CD4-positive, alpha-beta T cell treated with Interleukin-15 for 1 hour (primary cell): Measurements from ENCODE around the gene CAMK1D.

Experiments used
- DNase-seq: peaks from one replicate; pipeline ENCODE4 v3.0.0-alpha.2; 2020

Gene CAMK1D

DNA sequence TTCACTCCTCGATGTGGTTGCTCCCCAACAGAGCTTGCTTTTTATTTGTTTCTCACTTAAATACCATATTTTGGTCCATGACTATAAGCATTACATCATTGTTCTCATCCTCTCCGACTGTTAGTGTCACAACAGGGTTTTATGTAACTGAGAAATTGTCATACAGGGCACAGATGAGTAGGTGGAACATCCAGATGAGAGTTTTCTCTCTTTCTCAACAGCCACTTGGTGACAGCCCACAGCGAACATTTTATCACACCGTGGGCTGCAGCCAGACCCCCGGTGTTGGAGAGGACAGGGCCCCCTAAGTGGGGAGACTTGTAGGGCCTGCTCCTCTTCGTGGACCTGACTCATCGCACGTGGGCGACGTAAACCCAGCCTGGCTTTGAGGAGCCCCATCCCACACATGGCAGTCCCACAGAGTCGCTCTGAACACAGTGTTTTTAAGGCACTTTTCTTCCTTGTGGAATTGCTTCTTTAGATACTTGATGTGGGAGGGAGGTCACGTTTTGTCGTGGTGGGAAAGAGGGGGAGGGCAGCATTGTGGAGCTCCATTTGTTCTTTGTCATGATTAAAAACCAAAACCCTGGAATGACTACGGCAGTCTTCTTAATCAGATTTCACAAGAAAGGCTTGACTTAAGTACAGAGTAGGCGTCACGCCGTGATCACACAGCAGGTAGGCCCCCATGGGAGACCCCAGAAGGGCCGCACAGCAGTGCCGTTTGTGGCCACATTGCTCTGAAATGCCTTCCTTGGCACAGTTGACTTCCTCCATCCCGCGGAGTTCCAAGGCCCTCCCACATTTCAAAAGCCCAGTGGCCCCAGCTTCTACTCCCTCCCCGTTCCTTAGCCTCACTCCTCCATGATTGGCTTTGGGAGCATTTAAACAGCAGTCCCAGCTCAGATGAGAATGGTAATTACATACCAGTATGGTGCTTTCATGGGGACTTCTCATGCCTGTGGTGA lies 431.6 kb downstream of the CAMK1D start:
- DNase-seq, result no peak

DNA sequence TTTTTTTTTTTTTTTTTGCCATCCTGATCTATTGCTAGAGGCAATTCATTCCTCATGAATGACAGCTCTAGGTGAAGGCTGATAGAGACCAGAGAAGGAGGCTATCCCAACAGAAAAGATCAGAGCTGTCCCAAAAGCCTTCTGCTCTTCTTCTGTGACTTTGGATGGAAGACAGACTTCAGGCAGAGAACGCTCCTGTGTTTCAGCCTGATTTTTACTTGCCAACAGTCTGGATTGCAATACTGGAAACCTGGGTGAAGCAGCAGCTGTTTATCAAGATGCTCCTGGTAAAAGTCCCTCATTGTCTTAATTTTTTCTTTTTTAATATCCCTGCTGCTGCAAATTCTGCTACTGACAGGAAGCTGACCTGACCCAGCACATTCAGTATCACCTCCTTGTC lies 432.6 kb downstream of the CAMK1D start:
- no peak for DNase-seq

DNA sequence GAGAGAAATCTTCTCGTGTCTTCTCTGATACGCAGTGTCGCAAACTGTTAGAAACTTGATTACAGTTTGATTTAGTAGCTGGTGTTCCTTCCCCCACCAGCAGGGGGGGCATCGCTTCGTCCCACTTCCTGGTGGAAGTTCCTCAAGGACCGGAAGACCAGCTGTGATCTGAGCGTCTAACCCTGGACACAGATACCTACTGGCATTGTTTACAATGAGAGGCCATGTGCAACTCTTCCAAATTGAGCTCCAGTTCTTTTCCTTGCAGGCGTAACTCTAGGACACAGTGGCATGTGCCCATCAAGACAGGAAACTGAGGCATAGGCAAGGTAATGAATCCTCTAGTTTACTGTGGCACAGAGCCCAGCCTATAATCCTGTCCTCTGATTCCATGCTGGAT lies 433.2 kb downstream of the CAMK1D start:
- DNase-seq, result no peak

DNA sequence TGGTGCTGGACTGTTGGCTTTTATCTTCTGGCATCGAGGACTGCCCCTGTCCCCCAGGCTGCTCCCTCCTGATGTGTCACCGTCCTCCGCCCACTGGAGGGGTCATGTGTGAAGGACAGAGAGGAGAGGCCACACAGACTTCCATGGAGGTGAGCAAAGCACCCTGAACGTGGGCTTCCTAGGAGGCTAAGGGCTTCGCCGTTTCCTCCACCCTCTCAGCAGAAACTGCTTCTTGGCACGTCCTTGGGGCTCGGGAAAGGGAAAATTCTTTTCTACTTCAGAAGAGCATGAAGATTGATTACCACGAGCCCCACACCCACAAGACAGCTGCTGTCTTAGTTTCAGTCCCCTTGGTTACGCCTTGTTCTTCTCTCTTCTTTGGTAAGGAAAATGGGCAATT lies 433.9 kb downstream of the CAMK1D start:
- DNase-seq, result no peak

DNA sequence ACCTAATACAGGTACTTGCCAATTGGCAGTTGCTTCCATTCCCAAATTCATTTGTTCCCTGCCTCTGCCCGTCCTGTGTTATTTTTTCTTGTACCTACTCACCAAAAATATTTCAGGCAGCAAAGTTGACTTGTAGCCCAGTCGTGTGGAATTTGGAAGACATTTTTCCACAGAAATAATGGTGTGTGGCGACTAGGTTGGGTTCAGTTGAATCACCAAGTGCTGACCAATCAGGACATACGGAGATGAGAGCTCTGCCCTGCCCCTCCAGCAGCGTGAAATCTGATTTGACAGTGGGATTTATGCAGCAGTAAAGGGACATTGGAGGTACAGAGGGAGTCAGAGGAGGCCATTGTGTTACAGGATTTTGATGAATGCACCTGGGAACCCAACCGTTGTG lies 435.3 kb downstream of the CAMK1D start:
- DNase-seq, result no peak

DNA sequence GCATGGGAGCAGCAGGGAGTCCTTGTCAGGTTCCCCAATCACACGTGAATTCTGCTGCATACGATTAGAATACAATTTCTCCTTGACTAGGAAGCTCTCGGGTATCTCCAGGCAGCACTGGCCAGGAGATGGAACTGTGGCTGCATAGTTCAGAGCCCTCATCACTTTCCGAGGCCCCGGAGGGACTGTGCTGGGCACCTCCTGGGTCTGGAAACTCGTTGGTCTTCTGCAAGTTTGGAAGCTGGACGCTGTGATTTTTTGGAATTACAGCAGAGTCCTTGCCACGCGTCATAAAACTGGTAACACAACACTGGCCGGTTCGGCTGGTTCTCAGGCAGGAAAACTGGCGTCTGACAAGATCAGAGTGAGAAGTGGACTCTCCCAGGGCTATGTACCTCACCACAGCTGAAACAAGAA lies 436.1 kb downstream of the CAMK1D start:
- DNase-seq, result no peak

DNA sequence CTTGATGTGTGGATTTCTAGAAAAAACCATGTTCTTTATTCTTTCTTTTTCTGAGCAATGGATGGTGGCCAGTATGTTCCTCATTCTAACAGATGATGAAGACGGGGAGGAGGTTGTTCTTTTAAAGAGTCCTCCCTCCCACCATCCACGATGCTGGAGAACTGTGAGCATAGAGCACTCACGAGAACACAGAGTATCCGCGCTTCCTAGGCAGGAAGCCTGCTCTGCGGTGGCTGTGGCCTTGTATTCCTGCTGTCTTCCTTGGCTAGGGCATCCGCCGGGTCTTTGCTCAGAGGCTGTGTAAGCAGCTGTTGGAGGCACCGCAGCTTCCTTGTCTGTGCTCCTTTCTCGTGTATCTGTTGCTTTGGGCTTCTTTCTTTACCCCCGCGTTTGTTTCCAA lies 437.9 kb downstream of the CAMK1D start:
- no peak for DNase-seq

DNA sequence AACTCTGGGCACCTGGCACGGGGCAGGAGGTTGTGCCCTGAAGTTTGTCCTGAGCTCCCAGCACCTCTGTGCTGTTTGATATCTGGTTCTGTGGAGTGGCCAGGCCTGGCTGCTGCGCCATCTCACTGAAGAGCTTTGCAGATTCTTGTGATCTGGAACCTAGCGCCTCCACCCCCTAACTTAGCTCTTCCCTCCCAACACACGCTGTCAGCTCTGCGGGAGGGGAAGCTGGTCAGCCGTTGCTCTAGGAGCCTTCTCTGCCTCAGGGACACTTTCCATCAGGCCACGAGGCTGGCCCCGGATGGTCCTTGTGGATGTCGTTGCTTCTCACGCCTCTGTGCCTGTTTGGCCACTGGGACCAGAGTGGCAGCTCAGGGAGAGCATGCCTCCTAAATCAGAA lies 438.9 kb downstream of the CAMK1D start:
- no peak for DNase-seq

DNA sequence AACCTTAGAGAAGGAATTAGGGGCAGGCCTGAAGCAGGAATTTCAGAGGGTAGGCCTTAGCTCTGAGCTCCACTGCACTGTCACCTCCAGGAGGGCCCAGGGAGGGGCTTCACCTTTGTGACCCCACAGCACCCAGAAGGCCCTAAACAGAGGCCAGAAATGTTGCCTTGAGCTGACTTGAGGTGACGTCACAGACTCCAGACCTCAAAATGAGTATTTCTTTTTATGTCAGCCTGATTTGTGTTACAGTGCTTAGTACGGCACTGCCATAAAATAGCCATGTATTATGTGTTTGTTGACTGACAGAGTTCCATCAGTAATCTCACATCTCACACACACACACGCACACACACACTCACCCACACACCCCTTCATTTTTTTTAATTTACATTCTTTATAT lies 440.9 kb downstream of the CAMK1D start:
- no peak for DNase-seq

DNA sequence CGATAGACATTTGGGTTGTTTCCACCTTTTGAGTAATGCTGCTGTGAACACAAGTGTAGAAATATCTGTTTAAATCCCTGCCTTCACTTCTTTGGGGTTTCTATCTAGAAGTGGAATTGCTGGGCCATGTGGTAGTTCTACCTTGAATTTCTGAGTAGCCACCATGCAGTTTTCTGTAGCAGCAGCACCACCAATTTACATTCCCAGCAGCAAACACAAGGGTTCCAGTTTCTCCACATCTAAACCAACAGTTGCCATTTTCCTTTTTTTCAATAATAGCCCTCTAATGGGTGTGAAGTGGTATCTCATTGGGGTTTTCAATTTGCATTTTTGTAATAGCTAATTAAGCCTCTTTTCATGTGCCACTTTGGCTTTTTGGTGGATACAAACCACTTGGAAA lies 442.4 kb downstream of the CAMK1D start:
- DNase-seq, result no peak

DNA sequence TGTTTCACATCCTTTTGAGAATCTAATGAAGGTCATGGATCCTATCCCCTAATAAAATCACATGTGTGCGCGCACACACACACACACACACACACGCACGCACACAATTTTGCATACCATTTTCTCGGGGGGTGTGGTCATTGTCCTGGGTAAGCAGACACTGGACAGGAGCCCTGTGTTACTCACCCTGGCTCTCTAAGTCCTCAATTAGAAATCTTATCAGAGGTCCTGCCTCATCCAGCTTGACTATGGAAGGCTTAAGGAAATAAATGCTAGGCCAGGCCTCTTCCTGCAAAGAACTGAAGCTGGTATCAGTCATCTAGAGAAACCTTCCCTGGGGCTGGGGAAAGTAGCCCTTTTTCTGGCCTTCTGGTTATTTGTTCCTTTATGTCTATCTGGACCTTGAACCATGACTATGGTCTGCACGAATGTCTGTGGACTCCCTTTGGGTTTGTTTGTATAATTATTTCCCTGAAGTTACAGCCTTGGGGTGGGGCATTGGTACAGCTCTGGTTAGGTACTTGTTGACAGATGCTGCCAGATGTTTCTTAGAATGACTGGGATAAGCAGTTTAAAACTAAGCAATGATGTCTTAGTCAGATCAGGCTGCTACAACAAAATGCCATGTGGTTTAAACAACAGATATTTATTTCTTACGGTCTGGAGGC lies 443.7 kb downstream of the CAMK1D start:
- no peak for DNase-seq

DNA sequence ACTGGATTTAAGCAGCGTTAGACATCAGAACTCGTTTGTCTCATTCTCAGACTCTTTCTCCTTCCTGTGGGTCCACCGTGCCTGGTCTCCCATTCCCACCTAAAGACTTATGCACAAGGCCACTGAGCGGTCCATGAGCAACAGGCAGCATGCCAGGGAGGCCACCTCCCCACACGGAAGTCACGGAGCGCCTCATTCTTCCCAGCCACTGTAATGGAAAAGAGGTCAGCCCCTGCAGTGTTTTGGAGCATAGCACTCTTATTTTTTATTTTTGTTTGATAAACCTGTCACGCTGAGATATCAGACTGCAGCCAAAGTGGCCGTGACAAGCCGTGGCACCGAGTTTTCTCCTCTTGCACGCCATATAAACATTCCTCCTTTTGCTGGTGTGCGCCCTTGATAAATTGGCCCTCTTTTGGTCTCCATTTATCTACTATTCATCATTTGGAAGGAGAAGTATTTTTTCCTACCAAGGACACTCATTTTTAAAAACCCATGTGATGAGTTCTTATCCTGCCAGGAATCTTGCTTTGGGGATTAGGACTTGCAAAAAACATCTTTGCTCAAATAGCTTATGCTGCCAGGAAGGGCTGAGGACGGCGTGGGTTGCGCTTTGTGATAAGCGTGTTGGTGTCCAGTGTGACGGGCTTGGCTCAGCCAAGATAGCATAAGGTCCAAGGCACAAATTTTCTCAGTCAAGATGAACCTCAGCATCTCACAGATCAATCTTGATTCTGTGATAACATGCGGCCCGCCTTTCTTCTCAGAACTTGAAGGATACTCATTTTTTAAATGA lies 446.2 kb downstream of the CAMK1D start:
- DNase-seq, result no peak

DNA sequence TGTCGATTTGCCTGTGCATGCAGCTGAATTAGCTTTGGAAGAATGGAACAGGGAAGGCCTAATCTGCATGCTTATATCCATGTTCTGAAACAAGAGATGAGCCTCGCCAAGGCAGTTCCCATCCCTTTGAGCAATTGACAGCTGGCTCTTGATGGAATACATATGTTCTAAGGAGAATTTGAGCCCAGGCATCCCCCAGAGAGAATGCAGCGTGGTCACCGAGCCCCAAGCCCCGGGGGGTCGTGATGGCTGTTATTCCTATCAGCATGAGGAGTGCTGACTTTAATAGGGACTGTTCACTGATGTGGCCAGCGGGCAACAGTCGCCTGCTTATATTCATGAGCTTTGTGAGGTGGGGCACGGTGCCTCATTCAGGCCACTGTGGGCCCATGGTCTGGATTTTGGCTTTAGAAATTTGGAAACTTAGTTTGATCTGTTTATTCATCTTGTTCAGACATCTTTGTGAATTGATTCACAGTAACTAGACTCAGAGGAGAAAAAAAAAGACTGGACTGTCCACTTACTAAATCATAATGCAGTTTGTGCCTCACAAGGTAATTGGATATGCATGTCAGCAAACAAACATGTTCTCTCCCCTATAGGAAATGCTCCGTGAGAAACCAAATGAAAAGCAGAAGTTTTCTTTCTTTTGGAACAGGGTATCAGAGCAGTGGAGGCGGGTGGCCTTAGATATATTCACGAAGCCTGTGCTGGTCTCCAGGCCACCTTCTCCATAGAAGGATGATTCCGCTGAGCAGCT lies 447.2 kb downstream of the CAMK1D start:
- no peak for DNase-seq

DNA sequence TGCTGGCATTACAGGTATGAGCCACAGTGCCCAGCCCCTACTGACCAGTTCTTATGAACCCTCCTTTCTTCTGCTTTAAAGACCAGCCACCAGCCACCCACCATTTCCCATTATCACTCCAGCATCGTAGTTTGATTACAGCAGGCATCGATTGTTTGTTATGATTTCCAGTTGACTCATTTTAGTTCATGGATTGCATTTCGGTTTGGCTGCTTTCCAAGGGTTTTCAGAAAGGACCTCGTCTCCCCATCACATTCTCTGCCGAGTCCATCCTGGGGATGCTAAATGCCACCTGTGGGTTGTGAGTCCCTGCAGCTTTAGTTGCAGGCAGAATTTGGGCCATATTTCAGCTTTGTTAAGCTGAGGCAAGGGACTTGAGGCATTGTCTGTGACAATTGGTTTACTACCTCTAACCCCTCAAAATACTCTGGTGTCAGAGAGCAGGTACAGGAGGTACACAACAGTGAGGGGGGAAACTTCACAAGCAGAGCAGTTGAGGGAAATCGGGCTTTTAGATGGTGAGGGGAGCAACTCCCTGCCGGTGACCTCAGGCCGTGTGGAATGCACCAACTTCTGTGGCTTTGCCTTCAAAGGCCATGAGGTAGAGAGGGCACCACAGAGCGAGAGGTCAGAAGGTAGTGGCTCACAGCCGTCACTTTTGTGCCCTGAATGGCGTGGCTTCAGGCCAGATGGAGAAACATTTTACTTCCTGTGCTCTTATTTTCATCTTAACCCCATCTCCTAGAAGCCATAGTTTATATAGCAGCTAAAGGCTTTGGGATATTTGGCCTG lies 448.3 kb downstream of the CAMK1D start:
- DNase-seq, result no peak

DNA sequence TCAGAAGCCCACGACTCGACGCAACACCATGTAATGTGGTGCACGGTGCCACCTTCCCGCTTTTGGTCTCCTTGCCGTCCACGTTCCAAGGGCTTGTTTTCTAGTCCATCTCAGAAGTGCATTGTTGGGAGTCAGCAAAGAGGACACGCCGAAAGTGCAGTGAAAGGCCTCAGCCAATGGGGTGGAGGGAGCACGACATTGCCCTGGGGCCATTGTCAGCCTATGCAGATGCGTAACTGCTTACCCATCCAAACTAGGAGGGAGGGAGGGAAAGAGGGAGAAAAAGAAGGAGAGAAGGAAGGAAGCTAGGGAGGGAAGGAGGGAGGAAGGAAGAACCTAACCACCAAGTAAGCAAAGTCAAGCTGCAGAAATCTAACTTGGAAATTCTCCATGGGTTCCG lies 449.8 kb downstream of the CAMK1D start:
- no peak for DNase-seq

DNA sequence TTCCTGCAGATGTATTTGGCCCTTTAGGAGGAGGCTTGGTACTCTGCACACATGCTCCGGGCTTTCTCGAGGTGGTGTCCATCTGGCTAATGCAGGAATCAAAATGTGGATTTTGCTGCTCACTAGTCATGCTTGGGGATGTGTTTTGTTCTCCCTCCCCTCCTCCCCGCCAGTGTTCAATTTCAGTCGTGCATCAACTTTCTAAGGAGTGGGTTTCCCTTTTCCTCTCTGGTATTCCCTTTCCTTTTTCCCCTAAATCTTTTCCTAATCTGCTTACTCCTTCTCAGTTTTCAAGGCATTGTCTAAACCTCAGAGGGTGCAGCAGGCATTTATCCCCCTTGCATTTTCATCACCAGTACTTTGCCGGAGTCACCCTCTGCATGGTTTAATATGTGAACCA lies 450.4 kb downstream of the CAMK1D start:
- no peak for DNase-seq

DNA sequence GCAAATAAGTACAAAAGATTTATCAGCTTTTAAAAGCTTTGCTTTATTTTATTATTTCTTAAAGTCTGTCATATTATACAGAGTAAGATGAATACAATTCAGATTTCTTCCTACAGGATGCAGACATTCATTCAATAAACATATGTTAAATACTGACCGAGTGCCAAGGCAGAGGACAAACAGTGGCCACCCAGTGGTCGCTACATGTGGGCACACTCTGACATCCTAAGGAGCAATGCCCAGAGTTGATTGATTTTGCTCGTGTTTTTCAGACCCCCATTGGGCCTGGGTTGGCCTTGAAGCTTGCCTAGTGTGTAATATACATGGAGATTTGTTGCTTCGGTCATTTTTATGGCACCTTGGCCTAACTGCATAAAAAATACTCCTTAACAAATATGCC lies 451.0 kb downstream of the CAMK1D start:
- no peak for DNase-seq

DNA sequence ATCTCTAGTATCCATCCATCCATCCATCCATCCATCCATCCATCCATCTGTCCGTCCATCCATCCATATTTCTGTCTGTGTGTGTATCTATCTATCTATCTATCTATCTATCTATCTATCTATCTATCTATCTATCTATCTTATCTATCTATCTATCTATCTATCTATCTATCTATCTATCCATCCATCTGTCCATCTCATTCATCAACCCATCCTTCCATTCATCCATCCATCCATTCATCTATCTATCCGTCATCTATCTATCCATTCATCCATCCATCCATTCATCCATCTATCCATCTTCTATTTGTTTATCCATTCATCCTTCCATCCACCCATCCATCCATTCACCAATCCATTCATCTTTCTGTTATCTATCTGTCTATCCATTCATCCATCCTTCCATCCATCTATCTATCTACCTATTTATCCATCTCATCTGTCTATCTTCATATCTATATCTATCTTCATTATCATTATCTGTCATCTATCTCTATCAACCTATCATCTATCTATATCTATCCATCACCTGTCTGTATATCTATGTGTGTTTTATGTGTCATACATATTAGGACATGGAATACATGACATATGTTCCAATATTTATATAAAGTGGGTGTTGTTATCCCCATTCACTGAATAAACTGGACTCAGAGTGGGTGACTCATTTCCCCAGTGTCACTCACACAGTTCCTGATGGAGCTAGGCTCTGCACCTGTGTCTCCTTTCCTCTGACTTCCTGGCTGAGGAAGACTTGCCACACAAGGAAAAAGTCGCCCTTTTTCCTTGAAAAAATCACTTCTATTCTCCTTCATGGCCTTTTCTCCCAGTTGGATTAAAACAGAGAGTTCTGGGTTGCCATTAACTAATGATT lies 452.1 kb downstream of the CAMK1D start:
- DNase-seq, result no peak

DNA sequence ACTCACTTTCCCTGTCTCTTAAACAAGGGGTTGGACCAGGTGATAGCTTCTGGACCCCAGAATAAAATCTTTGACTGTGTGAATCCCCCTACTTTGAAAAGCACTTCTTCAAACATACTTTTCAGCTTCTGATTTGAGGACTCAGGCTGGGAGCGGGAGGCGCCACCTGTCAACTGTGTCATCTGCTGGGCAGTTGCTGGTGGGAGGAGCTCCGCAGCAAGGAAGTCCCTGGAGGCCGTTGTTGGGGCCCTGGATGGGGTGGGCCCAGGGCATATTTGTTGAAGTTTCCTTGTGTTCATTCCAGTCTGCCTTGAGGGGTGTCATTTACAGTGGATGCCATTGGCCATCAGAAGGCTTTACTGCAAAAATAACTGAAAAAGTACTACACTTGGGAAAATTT lies 454.4 kb downstream of the CAMK1D start:
- DNase-seq, result no peak

DNA sequence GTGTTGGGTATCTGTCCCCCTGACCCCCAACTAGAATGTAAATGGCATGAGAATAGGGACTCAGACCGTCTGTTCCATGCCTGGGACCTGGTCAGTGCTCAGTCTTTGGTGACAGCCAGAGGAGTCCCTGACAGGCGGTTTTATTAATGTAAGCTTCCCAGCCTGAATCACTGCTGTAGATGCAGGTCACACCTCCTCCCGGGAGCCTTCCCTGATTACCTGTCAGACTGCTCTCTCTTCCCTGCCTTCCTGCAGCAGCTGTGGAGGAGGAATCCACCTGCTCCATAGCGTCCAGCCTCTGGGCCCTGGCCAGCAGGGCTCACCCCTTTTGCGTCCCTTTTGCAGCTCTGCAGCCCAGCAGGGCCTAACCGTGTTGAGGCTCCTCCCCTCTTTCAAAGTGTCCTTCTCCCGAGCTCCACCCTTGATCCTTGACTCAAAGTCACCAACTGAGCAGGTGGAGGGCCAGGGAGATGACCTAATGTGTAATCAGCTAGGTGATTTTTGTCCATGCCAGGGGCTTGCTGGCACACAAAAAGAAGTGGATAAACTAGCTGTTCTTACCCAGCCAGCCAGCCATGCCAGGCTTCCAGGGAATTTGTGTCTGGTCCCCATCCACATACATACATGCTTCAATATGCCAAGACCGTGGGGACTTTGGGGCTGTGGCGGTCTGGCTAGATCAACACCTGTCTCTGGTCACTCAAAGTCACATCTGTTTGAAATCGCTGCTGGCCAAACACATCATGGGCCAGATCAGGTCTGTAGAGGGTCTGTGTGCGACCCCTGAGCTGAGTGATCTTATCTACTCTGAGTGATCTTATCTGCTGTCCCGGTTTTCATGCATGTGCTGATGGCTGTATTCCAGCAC lies 457.1 kb downstream of the CAMK1D start:
- no peak for DNase-seq
